Sigmoid colon (tissue), 7 donors: ENCODE measurements around the gene GDF2. TPM values are rescaled to one million over a fixed set of nuclear protein-coding genes. Genes with fewer than 3 reads are reported as not detected.

Experiments used
- DNase-seq: peaks from one replicate; pipeline ENCODE4 v3.0.0-alpha.2; 2019
- H3K27ac ChIP-seq, 4 donors: fragments of 200-600 bp; sonication (generic); one replicate each; pipeline ENCODE4 v1.5.1; 2016 to 2019; ENCODE audit warnings: mild to moderate bottlenecking in 1 of 4
- H3K27me3 ChIP-seq, 3 donors: fragments of 200-600 bp; sonication (generic); one replicate each; pipeline ENCODE4 v1.5.1; 2019; ENCODE audit warnings: mild to moderate bottlenecking in 1 of 3
- H3K36me3 ChIP-seq, 4 donors: fragments of 200-600 bp; sonication (generic); one replicate each; pipeline ENCODE4 v1.5.1; 2016 to 2019
- H3K4me1 ChIP-seq, 4 donors: fragments of 200-600 bp; sonication (generic); one replicate each; pipeline ENCODE4 v1.5.1; 2017 to 2019
- H3K4me3 ChIP-seq, 4 donors: fragments of 200-600 bp; sonication (generic); one replicate each; pipeline ENCODE4 v1.5.1; 2017 to 2019; ENCODE audit warnings: mild to moderate bottlenecking in 2 of 4, moderate library complexity in 1 of 4
- H3K9me3 ChIP-seq, 4 donors: fragments of 200-600 bp in 3 of 4; sonication (generic) in 3 of 4; one replicate each; pipeline versions ENCODE4 v1.5.1 to v1.6.1; 2013 to 2019
- CTCF ChIP-seq, 4 experiments: fragments of 450-650 bp in 3 of 4; fragments of 200-600 bp in 1 of 4; IDR thresholded peaks; one replicate each; pipeline ENCODE4 v1.5.1; 2016 to 2019; ENCODE audit warnings: antibody characterized with exemption in 4 of 4, mild to moderate bottlenecking in 3 of 4, moderate library complexity in 2 of 4
- EP300 ChIP-seq, 4 donors: sonication (generic); formaldehyde crosslinking; IDR thresholded peaks; one replicate each; pipeline ENCODE4 v1.6.1; 2017; ENCODE audit warnings: antibody characterized with exemption in 4 of 4
- POLR2A ChIP-seq, 2 donors: fragments of 450-650 bp; IDR thresholded peaks; one replicate each; pipeline ENCODE4 v1.6.1; 2016; ENCODE audit warnings: antibody characterized with exemption in 2 of 2, mild to moderate bottlenecking in 2 of 2, moderate library complexity in 2 of 2
- POLR2AphosphoS5 ChIP-seq, 4 donors: sonication (generic); formaldehyde crosslinking; IDR thresholded peaks; one replicate each; pipeline ENCODE4 v1.6.1; 2017; ENCODE audit warnings: antibody characterized with exemption in 4 of 4
- WGBS, 2 donors: extraction: QIAGEN DNeasy Blood & Tissue Kit; methylation state at CpG; one replicate each; pipeline ENCODE4 v1.1.7; 2013; 5-methylcytosine and 5-hydroxymethylcytosine counted together
- intact Hi-C: fragments of 100-400 bp; cut with DNase I; formaldehyde crosslinking; loops from one replicate; pipeline ENCODE4 v1.15.1; 2023
- polyA plus RNA-seq, 3 donors: library from polyadenylated mRNA; stranded (reverse); fragments of 200-250 nt; gene quantifications; one replicate each; pipeline ENCODE4 v1.2.3, GENCODE V29; 2013
- total RNA-seq, 4 donors: library from RNA; depleted of rRNA; stranded (reverse); fragments of >200 nt; gene quantifications; one replicate each; pipeline ENCODE4 v1.1.0, GENCODE V29; 2016
- donor health status: healthy with polysubstance abuse.
- donor health status: Bipolar disorder and iron deficiency.
- donor health status: healthy.

The GDF2 gene
- total and polyA plus RNA-seq, 7 donors, result not detected

- TF ChIP-seq EP300 (IDR thresholded peaks at IDR 0.05) (no peak), CTCF (IDR thresholded peaks at IDR 0.05) (no peak), POLR2A (IDR thresholded peaks at IDR 0.05) (no peak), POLR2AphosphoS5 (IDR thresholded peaks at IDR 0.05) (no peak)
- no peaks in the 10 kb centered on the region for H3K9me3 ChIP-seq
- H3K4me3 ChIP-seq, result no peak overlapping the region
- intact Hi-C loops, result no loop called here
- H3K27ac ChIP-seq, result no peak overlapping the region
- WGBS, 2 donors, result 87 to 88% methylated on average over 5 of the region's 5 CpGs
- H3K27me3 ChIP-seq, result no peaks in the 10 kb centered on the region
- no peak for DNase-seq
- H3K4me1 ChIP-seq, result no peaks in the 10 kb centered on the region
- no peaks in the 10 kb centered on the region for H3K36me3 ChIP-seq
These were observed 44.0 kb downstream of the GDF2 start for GRCh38 chr10:47366181-47366631.

GRCh38 chr10:47366731-47367460, 44.6 kb downstream of the GDF2 start:
- no peaks in the 10 kb centered on the region for H3K27me3 ChIP-seq
- WGBS, 2 donors, result 91 to 93% methylated on average over 8 of the region's 8 CpGs
- no peaks in the 10 kb centered on the region for H3K4me1 ChIP-seq
- no peak overlapping the region for H3K4me3 ChIP-seq
- TF ChIP-seq CTCF (IDR thresholded peaks at IDR 0.05) (no peak), EP300 (IDR thresholded peaks at IDR 0.05) (no peak), POLR2AphosphoS5 (IDR thresholded peaks at IDR 0.05) (no peak), POLR2A (IDR thresholded peaks at IDR 0.05) (no peak)
- no peak for DNase-seq
- H3K9me3 ChIP-seq, result no peaks in the 10 kb centered on the region
- H3K36me3 ChIP-seq, result no peaks in the 10 kb centered on the region
- intact Hi-C loops, result no loop called here
- no peak overlapping the region for H3K27ac ChIP-seq

- no peak for DNase-seq
- 93 to 94% methylated on average over 11 of the region's 11 CpGs for WGBS, 2 donors
- intact Hi-C loops, result no loop called here
These were observed 45.4 kb downstream of the GDF2 start for GRCh38 chr10:47367646-47368045.

GRCh38 chr10:47368431-47369180, 46.4 kb downstream of the GDF2 start:
- 92% methylated on average over 24 of the region's 24 CpGs for WGBS, 2 donors
- no peak for DNase-seq
- no peak for TF ChIP-seq POLR2AphosphoS5 (IDR thresholded peaks at IDR 0.05)
- TF ChIP-seq EP300 (IDR thresholded peaks at IDR 0.05), result no peak
- no peak for TF ChIP-seq POLR2A (IDR thresholded peaks at IDR 0.05)
- TF ChIP-seq CTCF (IDR thresholded peaks at IDR 0.05), result no peak
- H3K4me1 ChIP-seq, result no peaks in the 10 kb centered on the region
- intact Hi-C loops, result no loop called here
- H3K27ac ChIP-seq, result no peak overlapping the region
- no peaks in the 10 kb centered on the region for H3K36me3 ChIP-seq
- H3K4me3 ChIP-seq, result no peak overlapping the region
- H3K9me3 ChIP-seq, result no peaks in the 10 kb centered on the region
- H3K27me3 ChIP-seq, result no peaks in the 10 kb centered on the region

More at GRCh38 chr10:47367646-47368045, 45.4 kb downstream of the GDF2 start:
- Histone ChIP-seq H3K9me3 (no peaks in the 10 kb centered on the region), H3K27ac (no peak overlapping the region), H3K4me3 (no peak overlapping the region), H3K36me3 (no peaks in the 10 kb centered on the region), H3K4me1 (no peaks in the 10 kb centered on the region), H3K27me3 (no peaks in the 10 kb centered on the region)
- TF ChIP-seq CTCF (IDR thresholded peaks at IDR 0.05) (no peak), POLR2A (IDR thresholded peaks at IDR 0.05) (no peak), POLR2AphosphoS5 (IDR thresholded peaks at IDR 0.05) (no peak), EP300 (IDR thresholded peaks at IDR 0.05) (no peak)
